ENCODE results near the gene UBAC2.
A peak's percentile ranks its signal among the peaks of the same experiment; 100 is the strongest.

The UBAC2 gene

DNA sequence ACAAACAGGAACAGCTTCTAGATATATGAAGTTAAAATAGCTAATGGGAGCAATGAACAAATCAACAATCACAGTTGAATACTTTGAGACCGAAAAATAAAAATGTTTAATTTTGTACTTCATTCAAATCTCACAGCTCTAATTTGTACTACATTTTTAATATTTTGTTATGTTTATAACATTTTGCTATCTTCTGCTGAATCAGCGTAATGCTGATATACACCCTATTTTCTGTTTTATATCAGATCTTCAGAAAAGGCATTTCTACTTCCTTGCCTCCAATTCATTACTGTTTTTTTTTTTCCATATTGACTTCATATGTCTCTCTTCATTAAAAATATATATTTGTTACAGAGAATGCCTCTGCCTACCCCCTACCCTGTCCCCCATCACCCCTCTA is 134.4 kb downstream of the UBAC2 start:
- no peak overlapping the region for H3K27ac ChIP-seq (ENCODE audit: low read length)
- no peak overlapping the region for H3K4me3 ChIP-seq (ENCODE audit: low read depth in 1 of 2, low read length in 2 of 2)
- no peak for DNase-seq
- peaks cover 16% of the 10 kb centered on the region for H3K36me3 ChIP-seq (ENCODE audit: insufficient read depth, low read length)
- no peak for ATAC-seq (ENCODE audit: insufficient read depth, low read depth)
- no peaks in the 10 kb centered on the region for H4K20me1 ChIP-seq (ENCODE audit: insufficient read depth, low read length)
- no peak overlapping the region for H3K4me2 ChIP-seq (ENCODE audit: insufficient read depth, low read length)
- TF ChIP-seq, protein P1, sequence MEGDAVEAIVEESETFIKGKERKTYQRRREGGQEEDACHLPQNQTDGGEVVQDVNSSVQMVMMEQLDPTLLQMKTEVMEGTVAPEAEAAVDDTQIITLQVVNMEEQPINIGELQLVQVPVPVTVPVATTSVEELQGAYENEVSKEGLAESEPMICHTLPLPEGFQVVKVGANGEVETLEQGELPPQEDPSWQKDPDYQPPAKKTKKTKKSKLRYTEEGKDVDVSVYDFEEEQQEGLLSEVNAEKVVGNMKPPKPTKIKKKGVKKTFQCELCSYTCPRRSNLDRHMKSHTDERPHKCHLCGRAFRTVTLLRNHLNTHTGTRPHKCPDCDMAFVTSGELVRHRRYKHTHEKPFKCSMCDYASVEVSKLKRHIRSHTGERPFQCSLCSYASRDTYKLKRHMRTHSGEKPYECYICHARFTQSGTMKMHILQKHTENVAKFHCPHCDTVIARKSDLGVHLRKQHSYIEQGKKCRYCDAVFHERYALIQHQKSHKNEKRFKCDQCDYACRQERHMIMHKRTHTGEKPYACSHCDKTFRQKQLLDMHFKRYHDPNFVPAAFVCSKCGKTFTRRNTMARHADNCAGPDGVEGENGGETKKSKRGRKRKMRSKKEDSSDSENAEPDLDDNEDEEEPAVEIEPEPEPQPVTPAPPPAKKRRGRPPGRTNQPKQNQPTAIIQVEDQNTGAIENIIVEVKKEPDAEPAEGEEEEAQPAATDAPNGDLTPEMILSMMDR (IDR thresholded peaks at IDR 0.05; ENCODE audit: borderline replicate concordance, extremely low read depth, low read length, poor library complexity, severe bottlenecking) = no peak
- no peak for TF ChIP-seq EZH2 (IDR thresholded peaks at IDR 0.05; ENCODE audit: borderline replicate concordance, low read depth, low read length, severe bottlenecking)
- no peak overlapping the region for H3K9ac ChIP-seq (ENCODE audit: low read depth, low read length)
- no peaks in the 10 kb centered on the region for H3K79me2 ChIP-seq (ENCODE audit: insufficient read depth, low read length)
- H3K9me3 ChIP-seq (ENCODE audit: insufficient read depth, low read length, severe bottlenecking) = no peaks in the 10 kb centered on the region
- no peaks in the 10 kb centered on the region for H3K4me1 ChIP-seq (ENCODE audit: insufficient read depth, low read length)
- H3K27me3 ChIP-seq (ENCODE audit: insufficient read depth, low read length, poor library complexity) = no peaks in the 10 kb centered on the region
- H2AFZ ChIP-seq (ENCODE audit: low read depth, low read length) = no peak overlapping the region

DNA sequence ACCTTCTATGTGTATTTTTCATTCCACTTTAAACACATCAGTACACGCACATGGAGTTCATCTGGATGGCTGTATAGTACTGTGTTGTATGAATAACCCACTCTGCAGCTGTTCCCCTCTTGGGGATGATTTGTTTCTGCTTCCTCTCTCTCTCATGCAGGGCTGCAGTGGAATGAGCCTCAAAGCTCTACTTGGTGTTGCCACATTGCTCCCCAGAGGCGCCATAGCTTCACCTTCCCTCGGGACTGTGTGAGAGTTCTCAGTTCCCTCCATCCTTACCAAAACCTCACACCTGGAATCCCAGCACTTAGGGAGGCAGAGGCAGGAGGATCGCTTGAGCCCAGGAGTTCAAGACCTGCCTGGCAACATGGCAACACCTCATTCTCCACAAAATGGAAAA is 134.9 kb downstream of the UBAC2 start:
- H4K20me1 ChIP-seq (ENCODE audit: insufficient read depth, low read length) = no peaks in the 10 kb centered on the region
- no peak overlapping the region for H3K27ac ChIP-seq (ENCODE audit: low read length)
- no peaks in the 10 kb centered on the region for H3K4me1 ChIP-seq (ENCODE audit: insufficient read depth, low read length)
- no peak overlapping the region for H3K9ac ChIP-seq (ENCODE audit: low read depth, low read length)
- no peak overlapping the region for H2AFZ ChIP-seq (ENCODE audit: low read depth, low read length)
- peak; percentile 52; the same call in 2 of the 3 replicates for ATAC-seq (ENCODE audit: insufficient read depth, low read depth)
- no peak overlapping the region for H3K4me3 ChIP-seq (ENCODE audit: low read depth in 1 of 2, low read length in 2 of 2)
- no peak overlapping the region for H3K4me2 ChIP-seq (ENCODE audit: insufficient read depth, low read length)
- no peaks in the 10 kb centered on the region for H3K79me2 ChIP-seq (ENCODE audit: insufficient read depth, low read length)
- no peaks in the 10 kb centered on the region for H3K27me3 ChIP-seq (ENCODE audit: insufficient read depth, low read length, poor library complexity)
- TF ChIP-seq, protein P1 (IDR thresholded peaks at IDR 0.05; ENCODE audit: borderline replicate concordance, extremely low read depth, low read length, poor library complexity, severe bottlenecking) = no peak
- no peak for TF ChIP-seq EZH2 (IDR thresholded peaks at IDR 0.05; ENCODE audit: borderline replicate concordance, low read depth, low read length, severe bottlenecking)
- no peak for DNase-seq
- H3K9me3 ChIP-seq (ENCODE audit: insufficient read depth, low read length, severe bottlenecking) = no peaks in the 10 kb centered on the region
- H3K36me3 ChIP-seq (ENCODE audit: insufficient read depth, low read length) = peaks cover 21% of the 10 kb centered on the region

DNA sequence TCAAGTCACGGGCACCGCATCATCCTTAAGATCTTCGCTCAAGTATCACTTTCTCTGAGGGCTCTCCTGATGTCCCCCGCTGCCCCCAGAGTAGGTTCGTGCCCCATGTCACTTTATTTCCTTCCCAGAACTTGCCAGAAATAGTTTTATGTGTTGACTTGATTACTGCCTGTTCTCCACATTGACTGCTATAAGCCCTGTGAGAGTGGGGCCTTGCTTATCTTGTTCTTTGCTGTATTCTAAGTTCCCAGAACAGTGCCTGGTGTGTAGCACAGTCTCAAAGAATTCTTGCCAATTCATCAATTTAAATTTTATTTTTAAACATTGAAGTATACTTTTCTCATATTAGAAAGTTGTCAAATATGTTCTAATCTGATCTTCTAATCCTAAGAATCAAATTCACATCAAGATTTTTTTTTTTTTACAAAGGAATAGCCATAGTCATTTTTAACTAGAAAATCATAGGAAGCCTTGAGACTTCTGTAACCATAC is 138.6 kb downstream of the UBAC2 start:
- Histone ChIP-seq H3K9ac (ENCODE audit: low read depth, low read length) (no peak overlapping the region), H3K4me2 (ENCODE audit: insufficient read depth, low read length) (no peak overlapping the region), H3K27me3 (ENCODE audit: insufficient read depth, low read length, poor library complexity) (no peaks in the 10 kb centered on the region), H3K4me3 (ENCODE audit: low read depth in 1 of 2, low read length in 2 of 2) (no peak overlapping the region), H3K9me3 (ENCODE audit: insufficient read depth, low read length, severe bottlenecking) (no peaks in the 10 kb centered on the region), H2AFZ (ENCODE audit: low read depth, low read length) (no peak overlapping the region), H3K27ac (ENCODE audit: low read length) (no peak overlapping the region), H3K79me2 (ENCODE audit: insufficient read depth, low read length) (no peaks in the 10 kb centered on the region), H3K4me1 (ENCODE audit: insufficient read depth, low read length) (no peaks in the 10 kb centered on the region), H4K20me1 (ENCODE audit: insufficient read depth, low read length) (no peaks in the 10 kb centered on the region), H3K36me3 (ENCODE audit: insufficient read depth, low read length) (peaks cover 54% of the 10 kb centered on the region)
- ATAC-seq (ENCODE audit: insufficient read depth, low read depth) (no peak), DNase-seq (no peak)
- TF ChIP-seq EZH2 (IDR thresholded peaks at IDR 0.05; ENCODE audit: borderline replicate concordance, low read depth, low read length, severe bottlenecking) = no peak
- TF ChIP-seq, protein P1 (IDR thresholded peaks at IDR 0.05; ENCODE audit: borderline replicate concordance, extremely low read depth, low read length, poor library complexity, severe bottlenecking) = no peak

Measured in DND-41 (cell line).